SK-MEL-5 (cell line): ENCODE results near the gene RBM44. TPM values are rescaled to one million over a fixed set of nuclear protein-coding genes. Genes with fewer than 3 reads are reported as not detected.
"Not testable (repeated sequence)": the region's sequence is repeated elsewhere in the genome, so short reads cannot be mapped to it uniquely, and the experiment has no call there.

Experiments
- DNase-seq: peaks from one replicate; pipeline ENCODE4 v3.0.0-alpha.2; 2016; ENCODE audit warnings: low read depth, low spot score
- in situ Hi-C: cut with HindIII; loops from 2 replicates; pipeline ENCODE4 v1.10.0; 2016; ENCODE audit warnings: low sequenced_read_pairs, high pct_unique_total_duplicates, low pct_unique_long_range_greater_than_20kb
- polyA plus RNA-seq, 2 experiments: library from polyadenylated mRNA; depleted of rRNA; stranded (reverse); fragments of >200 nt; gene quantifications; 2 replicates each; pipeline ENCODE4 v1.2.3, GENCODE V29; 2015
- total RNA-seq: library from RNA; depleted of rRNA; stranded (reverse); fragments of >200 nt; shearing (Covaris generic); gene quantifications from 2 replicates; pipeline ENCODE4 v1.2.3, GENCODE V29; 2014; rRNA removed

The RBM44 gene, protein sequence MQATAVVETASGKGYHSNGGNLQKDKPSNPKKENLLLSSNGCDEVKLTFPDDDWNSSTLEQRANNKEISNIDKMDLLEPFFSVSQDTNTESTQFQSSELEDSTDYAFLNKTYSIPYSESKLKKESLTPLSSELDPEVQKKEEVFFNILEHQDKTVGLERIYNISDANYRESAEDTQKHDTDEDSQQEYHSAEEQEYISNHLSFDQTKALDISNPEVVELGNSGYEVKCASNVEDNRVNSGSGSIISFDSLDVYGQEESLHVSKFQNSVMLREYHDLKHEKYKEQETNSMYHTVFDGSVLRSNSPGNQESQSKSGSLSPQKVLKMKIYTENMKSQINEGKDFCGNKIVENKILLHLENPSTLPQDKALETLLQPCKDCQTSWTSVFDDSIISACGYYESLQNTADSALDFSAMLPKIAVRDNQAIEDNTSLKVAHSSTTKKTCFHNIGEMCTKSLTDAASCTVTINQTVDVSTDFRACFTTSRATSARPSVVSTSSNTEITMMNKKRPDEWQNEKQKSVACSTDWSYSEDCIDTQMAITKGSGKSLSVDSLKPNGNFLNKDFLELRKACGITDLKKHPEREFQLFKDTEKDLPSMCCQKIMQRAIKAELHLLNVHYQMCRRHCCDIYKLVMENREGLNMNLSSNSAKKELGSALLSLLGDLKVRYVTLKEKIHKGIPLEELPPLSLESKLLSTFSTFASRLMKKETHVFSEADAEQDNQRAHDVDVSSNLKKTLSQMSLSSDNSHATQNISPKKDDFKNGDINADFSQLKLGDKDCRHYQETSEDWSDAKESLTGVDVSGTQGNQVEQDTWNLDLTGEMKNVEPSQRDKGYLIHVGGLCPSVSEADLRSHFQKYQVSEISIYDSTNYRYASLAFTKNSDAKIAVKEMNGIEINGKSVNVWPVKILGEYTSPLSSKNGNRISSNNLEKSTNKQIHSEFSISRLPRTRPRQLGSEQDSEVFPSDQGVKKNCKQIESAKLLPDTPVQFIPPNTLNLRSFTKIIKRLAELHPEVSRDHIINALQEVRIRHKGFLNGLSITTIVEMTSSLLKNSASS
- total RNA-seq, result 0.29 and 0.45 TPM in 2 replicates
- 0.15 and 0.19 TPM in 2 replicates for polyA plus RNA-seq (2015; cell fraction: cytosol; rRNA removed)
- 1.5 and 2.9 TPM in 2 replicates for polyA plus RNA-seq (2015; cell fraction: nucleus; rRNA removed)

- in situ Hi-C loops, result no loop called here
- DNase-seq, result no peak
Measured at GRCh38 chr2:237798236-237799059, at the start of gene RBM44. RBM44 (plus strand) TSS chr2:237798779; CDS start chr2:237813610, 14,831 bp downstream.

- DNase-seq, result no peak
- in situ Hi-C loops, result no loop called here
Measured at GRCh38 chr2:237749002-237749401, 49.6 kb upstream of the RBM44 start.

- in situ Hi-C loops, result no loop called here
- DNase-seq, result no peak
Measured at GRCh38 chr2:237749961-237750360, 48.6 kb upstream of the RBM44 start.

DNA sequence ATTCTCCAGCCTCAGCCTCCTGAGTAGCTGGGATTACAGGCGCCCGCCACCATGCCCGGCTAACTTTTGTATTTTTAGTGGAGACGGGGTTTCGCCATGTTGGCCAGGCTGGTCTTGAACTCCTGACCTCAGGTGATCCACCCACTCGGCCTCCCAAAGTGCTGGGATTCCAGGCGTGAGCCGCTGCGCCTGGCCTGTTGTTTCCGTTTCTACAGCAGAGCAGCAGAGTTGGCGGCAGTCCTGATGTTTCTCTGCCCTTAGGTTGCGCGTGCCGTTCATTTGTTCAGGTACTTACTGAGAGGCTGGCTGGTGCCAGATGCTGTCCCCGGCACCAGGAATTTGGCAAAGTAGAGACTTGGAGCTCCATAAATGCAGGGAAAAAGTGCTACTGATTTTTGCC is 48.1 kb upstream of the RBM44 start:
- DNase-seq, in situ Hi-C loops: not testable (repeated sequence)

- in situ Hi-C loops, result no loop called here
- DNase-seq, result peak; percentile 66
Measured at GRCh38 chr2:237752761-237753165, 45.8 kb upstream of the RBM44 start.

DNA sequence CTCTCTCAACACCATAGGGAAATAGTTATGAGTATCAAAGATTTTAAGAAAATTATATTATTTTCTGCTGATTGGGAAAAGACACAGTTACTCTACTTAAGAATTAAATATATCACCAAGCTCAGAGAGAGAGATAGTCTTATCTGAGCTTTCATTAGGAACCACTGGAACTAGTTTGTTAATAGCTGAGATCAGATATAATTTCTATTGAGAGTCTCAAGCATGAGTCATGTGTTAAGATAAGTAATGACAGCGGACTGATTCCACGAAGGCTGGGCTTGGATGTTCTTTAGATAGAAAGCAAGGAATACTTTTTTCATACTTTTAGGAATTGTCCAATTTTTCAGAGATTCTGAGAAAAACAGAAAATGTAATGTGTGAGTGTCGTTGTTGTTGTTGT is 44.4 kb upstream of the RBM44 start:
- DNase-seq, result no peak
- in situ Hi-C loops, result no loop called here

- in situ Hi-C loops, result no loop called here
- DNase-seq, result no peak
Measured at GRCh38 chr2:237754626-237755248, 43.8 kb upstream of the RBM44 start.

DNA sequence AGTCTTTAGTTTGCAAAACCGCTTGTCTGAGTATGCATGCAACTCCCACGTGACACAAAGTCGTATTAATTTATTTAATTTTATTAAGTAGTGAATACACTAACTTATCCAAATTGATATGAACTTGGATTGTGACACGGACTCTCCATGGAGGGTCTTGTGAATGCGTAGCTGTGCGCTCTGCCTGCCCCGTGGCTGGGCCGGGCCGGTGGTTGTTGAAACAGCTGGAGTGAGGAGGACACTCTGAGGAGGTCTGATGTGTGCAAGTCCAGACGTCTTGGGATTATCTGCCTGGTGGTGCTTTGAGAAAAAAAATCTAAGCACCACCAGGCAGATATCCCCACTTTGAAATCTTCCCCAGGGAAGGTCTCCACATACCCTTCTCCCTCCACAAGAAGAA is 41.0 kb upstream of the RBM44 start:
- in situ Hi-C loops, result no loop called here
- no peak for DNase-seq

DNA sequence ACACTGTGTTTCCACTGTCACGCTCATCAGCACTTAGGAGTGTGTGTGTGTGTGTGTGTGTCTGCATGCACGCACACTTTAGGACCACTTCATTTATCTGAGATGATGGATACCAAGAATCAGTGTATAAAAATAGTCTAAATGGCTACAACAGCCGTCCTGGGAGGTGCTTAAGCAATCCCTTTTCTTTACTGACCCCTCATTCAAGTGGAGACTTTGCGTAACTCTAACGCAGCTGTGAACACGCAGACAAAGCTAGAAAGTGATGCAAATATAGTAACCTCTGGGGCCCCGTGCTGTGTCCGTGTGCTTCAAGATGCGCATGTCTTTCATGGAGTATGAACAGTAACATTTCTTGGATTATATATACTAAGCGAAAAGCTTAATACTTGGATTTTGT is 40.4 kb upstream of the RBM44 start:
- DNase-seq, result no peak
- in situ Hi-C loops, result no loop called here

DNA sequence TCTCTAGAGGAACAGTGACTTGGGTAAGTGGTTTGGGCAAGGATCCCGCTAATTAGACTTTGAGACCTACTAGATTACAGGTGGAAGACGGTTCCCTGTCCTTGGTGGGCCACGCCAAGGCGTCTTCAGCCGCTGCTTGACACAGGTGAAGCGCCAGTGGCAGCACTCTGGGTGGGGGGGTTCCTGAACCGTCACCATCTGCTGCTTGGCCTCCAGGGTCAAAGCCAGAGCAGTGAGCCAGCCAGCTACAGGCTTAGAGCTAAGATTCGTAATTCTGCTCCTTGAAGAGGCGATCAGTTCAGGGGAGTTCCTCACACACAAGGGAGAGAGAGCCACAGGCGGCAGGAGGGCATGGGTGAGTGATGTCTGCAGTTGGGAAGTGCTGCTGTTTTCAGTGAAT is 39.4 kb upstream of the RBM44 start:
- in situ Hi-C loops, result no loop called here

DNA sequence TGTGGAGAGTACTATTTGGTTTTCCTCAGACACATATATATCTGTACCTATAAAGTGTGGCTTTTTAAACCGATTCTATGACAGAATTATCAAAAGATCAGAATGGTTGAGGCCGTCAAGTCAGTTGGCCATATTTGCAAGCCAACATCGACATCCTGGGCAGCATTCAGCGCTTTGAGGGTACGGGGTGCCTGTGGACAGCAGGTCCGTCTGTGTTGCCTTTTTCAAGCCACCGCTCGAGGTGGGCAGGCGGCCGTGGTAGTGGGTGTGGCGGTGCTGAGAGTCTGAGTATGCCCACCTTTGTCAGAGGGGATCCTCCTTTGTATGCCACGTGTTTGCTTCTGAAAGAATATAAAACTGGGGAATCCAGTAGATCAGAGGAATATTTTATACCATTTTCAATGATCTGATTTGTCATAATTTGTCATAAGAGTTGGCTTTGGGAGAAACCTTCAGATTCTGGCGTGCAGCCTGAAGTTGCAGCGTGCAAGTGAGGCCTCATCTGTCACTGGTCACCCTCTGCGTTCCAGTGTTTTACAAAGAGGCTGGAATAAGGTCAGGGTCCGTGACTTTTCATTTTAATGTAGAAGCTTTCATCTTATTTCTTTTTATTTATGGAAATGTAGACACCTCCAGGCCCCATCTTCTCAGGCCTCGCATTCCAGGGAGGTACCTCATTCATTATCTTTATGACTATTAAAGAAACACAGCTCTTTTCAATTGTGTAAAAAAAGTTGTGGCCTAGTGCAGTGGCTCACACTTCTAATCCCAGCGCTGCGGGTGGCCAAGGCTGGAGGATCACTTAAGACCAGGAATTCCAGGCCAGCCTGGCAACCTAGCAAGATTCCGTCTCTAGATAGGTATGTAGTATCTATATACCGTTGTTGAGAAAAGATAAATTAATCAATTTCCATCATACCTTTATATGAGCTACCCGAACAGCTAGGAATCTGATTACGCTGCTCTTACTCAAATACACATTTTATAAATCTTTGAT is 37.8 kb upstream of the RBM44 start:
- DNase-seq, result no peak
- in situ Hi-C loops, result no loop called here

More for the DNA sequence above, 39.4 kb upstream of the RBM44 start:
- no peak for DNase-seq

DNA sequence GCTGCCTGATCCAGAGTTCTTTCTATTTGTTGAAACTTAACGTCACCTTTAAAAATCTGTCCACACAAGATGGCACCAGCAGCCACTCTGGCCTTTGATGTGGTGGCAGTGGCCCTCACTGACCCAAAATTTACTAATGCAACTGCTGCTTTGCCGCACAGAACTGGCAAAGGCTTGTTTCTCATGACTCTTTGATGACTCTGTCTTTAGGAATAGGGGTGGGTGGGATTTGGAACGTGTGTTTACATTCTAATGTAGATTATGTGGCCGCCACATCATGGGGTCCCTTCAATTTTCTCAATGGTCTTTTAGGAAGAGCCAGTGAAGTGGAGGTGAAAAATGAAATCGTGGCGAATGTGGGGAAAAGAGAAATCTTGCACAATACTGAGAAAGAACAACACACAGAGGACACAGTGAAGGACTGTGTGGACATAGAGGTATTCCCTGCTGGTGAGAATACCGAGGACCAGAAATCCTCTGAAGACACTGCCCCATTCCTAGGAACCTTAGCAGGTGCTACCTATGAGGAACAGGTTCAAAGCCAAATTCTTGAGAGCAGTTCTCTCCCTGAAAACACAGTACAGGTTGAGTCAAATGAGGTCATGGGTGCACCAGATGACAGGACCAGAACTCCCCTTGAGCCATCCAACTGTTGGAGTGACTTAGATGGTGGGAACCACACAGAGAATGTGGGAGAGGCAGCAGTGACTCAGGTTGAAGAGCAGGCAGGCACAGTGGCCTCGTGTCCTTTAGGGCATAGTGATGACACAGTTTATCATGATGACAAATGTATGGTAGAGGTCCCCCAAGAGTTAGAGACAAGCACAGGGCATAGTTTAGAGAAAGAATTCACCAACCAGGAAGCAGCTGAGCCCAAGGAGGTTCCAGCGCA is 36.0 kb upstream of the RBM44 start:
- in situ Hi-C loops, DNase-seq: not testable (repeated sequence)

DNA sequence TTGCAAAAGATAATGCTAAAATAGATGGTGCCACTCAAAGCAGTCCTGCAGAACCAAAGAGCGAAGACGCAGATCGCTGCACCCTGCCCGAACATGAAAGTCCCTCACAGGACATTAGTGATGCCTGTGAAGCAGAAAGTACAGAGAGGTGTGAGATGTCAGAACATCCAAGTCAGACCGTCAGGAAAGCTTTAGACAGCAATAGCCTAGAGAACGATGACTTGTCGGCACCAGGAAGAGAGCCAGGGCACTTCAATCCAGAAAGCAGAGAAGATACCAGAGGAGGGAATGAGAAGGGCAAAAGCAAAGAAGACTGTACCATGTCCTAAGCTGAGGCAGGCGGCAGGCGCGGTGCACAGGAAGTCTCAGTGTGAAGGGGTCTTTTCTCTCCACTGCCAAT is 34.8 kb upstream of the RBM44 start:
- in situ Hi-C loops, result no loop called here
- DNase-seq, result no peak

GRCh38 chr2:237765122-237765521 is 33.5 kb upstream of the RBM44 start:
- in situ Hi-C loops, DNase-seq: not testable (repeated sequence)

GRCh38 chr2:237765875-237766274 is 32.7 kb upstream of the RBM44 start:
- in situ Hi-C loops, result no loop called here
- no peak for DNase-seq
